ENCODE results near the gene GPA33. TPM values are rescaled to one million over a fixed set of nuclear protein-coding genes. Genes with fewer than 3 reads are reported as not detected.
A peak's percentile ranks its signal among the peaks of the same experiment; 100 is the strongest.

Gene GPA33
- total RNA-seq, 1 experiment from 2014 or later = 0.02 TPM

GRCh38 chr1:167088746-167089417 is 1.3 kb downstream of the GPA33 start:
- no peak for DNase-seq (ENCODE audit: low read depth)

DNA sequence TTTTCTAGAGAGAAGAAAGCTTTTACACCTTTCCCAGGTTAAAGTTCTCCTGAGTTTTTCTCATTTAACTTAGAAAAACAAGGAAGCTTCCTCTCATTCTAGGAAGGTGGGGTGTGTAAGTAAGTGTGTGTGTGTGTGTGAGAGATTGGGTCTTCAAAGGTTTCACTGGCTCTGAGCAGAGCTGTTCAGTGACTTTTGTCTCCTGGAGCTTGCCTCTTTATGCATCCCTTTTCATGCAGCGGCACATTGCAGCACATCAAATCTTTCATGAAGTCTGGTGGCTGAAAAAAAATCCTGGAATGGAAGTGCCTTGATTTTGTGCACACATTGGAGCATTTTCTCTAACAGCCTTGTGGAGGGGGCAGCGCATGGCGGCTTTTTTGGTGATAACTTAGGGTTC is 3.4 kb downstream of the GPA33 start:
- DNase-seq (ENCODE audit: low read depth) = no peak

DNA sequence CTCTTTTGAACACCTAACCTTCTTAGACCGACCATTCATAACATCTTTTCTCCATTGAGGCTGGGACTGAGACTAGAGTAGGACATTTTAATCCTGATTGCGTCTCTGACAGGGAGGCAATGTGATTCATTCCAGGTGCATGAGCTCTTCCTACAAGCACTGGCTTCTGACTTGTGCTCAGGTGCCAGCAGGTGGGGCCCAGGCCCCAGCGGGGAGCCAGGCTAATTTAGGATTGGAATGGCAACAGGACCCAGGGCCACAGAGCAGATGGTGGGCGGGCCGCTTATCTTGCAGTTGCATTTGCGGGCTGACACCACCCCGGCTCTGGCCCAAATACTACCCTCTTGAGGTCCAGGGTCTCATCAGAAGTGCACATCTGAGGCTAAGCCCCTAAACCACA is 4.1 kb downstream of the GPA33 start:
- DNase-seq (ENCODE audit: low read depth) = no peak

- DNase-seq (ENCODE audit: low read depth) = no peak
These were observed 5.4 kb downstream of the GPA33 start for GRCh38 chr1:167084757-167085156.

- no peak for DNase-seq (ENCODE audit: low read depth)
These were observed 6.3 kb downstream of the GPA33 start for GRCh38 chr1:167083871-167084270.

- DNase-seq (ENCODE audit: low read depth) = no peak
These were observed 7.0 kb downstream of the GPA33 start for GRCh38 chr1:167083066-167083665.

- peak; percentile 68 for DNase-seq (ENCODE audit: low read depth)
These were observed 7.6 kb downstream of the GPA33 start for GRCh38 chr1:167082511-167083027.

- DNase-seq (ENCODE audit: low read depth) = no peak
These were observed 8.5 kb downstream of the GPA33 start for GRCh38 chr1:167081594-167082156.

GRCh38 chr1:167077868-167078210 is 12.3 kb downstream of the GPA33 start:
- DNase-seq (ENCODE audit: low read depth) = no peak

DNA sequence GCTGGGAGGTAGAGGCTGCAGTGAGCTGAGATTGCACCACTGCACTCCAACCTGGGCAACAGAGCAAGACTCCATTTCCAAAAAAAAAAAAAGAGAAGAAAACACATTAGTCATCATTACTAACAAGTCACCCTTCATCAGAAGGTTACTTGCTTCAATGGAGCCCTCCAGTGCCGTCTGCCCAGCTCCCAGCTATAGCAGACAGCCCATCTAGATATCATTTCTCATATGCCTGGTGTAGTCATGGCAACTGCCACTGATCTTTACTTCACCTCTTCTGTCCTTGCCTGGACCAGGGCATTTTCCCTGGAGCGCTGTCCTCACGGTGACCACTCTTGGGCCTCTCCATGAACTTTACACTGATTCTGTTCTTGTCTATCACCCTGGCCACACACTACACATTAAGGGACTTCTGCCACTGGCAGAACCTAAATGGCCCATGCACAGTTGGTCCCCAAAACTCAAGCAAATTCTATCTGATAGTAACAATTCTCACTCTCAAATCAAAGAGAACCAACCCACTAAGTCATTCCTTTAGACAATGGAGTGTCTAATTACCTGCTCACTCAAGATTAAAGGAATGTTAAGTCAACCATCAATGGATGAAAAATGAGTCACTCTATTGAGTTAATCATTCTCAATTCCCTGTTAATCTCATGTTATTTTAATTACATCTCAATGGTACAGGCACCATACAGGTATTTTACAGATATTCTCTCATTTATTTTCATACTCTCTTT is 12.9 kb downstream of the GPA33 start:
- peak; percentile 33 for DNase-seq (ENCODE audit: low read depth)

- no peak for DNase-seq (ENCODE audit: low read depth)
These were observed 14.0 kb downstream of the GPA33 start for GRCh38 chr1:167076136-167076710.

DNA sequence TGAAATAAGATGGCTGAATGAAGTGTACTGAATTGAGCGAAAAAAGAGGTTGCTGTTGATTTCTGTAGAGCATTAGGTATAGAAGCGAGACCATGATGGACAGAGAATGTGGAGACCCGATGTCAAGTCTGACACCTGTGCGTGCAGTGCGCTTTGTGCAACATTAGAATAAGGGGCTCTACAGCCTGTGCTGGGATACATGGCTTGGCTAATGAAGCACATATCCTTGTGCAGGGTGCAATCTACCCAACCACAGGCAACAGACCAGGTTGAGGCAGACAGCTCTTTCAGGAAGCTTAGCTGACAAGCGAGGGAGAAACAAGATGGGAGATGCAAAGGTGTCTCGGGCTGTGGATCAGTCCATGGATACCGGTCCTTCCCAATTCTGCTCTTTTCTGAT is 18.9 kb downstream of the GPA33 start:
- no peak for DNase-seq (ENCODE audit: low read depth)

- no peak for DNase-seq (ENCODE audit: low read depth)
These were observed 21.4 kb downstream of the GPA33 start for GRCh38 chr1:167068761-167069160.

DNA sequence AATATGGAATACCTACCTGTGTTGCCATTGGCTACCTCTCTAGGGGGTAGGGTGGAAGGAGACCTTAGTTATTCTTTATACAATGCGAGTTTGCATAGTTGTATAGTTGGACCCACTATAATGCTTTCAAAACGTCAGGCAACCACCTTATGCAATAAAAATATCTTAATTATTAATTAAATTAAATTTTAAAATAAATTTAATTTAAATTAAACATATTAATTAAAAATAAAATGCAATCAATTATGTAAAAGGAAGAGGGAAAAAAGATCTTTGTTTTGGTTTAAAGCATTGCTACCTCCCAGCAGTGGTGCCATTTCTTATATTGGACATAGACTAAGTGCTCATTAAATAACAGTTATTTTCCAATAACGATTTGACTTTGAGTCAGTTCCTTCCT is 22.3 kb downstream of the GPA33 start:
- DNase-seq (ENCODE audit: low read depth) = no peak

DNA sequence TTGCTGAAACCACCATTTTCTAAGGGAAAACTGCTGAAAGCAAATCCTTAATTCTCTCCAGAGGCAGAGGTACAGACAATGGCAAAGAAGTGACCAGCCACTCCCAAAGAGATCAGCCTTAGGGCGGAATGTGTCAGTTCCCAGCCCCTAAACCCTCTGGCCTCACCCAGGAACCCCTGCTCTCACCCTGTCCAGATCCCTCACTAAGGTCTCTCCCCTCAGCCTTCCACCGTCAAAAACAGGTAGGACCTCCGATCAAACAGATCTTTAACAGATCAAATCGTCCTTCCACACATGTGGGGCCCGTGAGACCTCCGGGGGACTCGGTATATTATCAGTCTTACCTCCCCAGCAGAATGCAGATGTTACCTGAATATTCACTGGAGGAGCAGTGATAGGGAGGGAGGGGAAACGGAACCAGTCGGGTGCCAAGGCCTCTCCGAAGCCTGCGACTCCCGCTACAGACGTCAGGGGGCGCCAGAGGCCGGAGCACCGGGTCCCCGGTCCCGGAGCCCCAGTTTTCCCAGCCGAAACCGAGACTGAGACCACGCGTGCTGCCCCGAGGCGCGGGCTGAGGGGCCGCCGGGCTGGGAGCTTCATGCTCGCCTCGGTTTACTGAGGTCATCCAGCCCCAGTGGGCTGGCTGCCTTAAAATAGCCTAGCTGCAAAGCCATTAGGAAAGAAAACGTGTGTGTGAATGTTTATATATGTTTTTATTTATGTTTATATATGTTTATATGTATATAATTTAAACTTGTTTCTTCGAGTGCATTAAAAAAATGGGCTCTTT is 23.6 kb downstream of the GPA33 start:
- peak; percentile 66 for DNase-seq (ENCODE audit: low read depth)

- DNase-seq (ENCODE audit: low read depth) = no peak
These were observed 24.7 kb downstream of the GPA33 start for GRCh38 chr1:167065471-167065870.

DNA sequence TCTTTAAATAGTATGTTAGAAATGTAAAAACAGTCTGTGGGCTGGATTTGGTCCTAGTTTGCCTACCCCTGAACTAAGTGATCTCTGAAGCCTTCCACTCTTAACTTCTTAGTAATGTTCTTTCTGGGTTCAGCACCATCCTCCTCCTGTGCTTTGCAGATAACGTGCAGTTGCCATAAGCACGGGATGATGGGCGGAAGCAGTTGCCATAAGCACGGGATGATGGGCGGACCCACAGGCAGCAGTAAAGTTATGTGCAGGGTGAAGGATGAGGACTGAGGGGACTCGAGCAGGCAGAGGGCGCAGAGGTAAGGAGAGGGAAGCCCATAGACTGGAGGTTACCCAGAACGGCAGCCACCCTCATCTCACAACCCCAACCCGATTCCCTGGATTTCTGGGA is 25.6 kb downstream of the GPA33 start:
- no peak for DNase-seq (ENCODE audit: low read depth)

DNA sequence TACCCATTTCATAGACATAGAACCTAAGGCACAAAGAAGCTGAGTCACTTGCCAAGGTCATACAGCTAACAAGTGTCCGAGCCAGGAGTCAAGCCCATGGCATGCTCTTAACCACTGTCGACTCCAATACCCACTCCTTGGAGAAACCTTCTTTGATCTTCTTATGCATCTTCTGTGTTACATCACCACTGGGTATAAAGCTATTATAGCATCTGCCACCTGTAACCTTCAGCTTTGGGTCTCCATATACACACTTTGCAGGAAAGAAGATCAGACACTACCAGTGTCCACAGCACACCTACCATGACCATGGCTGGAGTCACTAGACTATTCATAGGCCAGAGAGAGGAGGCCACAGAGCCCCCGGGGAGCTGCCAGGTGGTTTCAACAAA is 29.1 kb downstream of the GPA33 start:
- no peak for DNase-seq (ENCODE audit: low read depth)

GRCh38 chr1:167060141-167061072 is 29.8 kb downstream of the GPA33 start:
- peak; percentile 47 for DNase-seq (ENCODE audit: low read depth)

GRCh38 chr1:167059809-167060107 is 30.4 kb downstream of the GPA33 start:
- no peak for DNase-seq (ENCODE audit: low read depth)

All from M059J (cell line).